ENCODE results near the gene SLC9A7.

The SLC9A7 gene

DNA sequence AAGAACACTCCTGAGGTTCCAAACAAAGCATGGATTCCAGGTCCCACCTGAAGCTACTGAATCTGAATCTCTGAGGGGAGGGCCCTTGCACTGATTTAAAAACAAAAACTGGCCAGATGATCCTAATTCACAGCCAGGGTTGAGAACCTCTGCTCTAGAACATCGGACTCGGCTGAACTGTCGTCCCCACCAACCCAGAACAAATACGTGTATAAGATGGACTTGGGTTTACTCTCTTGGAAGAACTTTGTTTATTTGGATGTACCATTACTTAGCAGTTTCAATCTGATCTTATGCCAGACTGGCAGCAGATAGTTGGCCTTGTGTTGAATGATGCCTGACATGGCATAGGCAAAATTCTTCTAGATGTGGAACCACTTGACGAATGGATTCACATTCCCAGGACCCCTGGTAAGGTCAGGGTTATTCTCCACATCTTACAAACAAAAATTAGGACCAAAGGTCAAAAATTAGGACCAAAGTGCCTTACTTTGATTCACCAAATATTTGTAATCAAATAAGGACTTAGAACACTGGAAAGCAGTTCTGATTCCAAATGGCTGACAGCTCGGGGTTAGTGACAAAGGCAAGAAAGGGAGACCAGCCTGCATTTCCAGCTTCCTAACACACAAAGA, 156.3 kb downstream of the SLC9A7 start:
- no peak for DNase-seq (ENCODE audit: low read depth)

GRCh38 chrX:46601283-46601682, 157.6 kb downstream of the SLC9A7 start:
- DNase-seq (ENCODE audit: low read depth), result no peak

GRCh38 chrX:46599051-46599560, 159.8 kb downstream of the SLC9A7 start:
- no peak for DNase-seq (ENCODE audit: low read depth)

GRCh38 chrX:46597771-46598170, 161.1 kb downstream of the SLC9A7 start:
- DNase-seq (ENCODE audit: low read depth), result no peak

GRCh38 chrX:46597208-46597607, 161.7 kb downstream of the SLC9A7 start:
- no peak for DNase-seq (ENCODE audit: low read depth)

GRCh38 chrX:46595084-46595483, 163.8 kb downstream of the SLC9A7 start:
- no peak for DNase-seq (ENCODE audit: low read depth)

DNA sequence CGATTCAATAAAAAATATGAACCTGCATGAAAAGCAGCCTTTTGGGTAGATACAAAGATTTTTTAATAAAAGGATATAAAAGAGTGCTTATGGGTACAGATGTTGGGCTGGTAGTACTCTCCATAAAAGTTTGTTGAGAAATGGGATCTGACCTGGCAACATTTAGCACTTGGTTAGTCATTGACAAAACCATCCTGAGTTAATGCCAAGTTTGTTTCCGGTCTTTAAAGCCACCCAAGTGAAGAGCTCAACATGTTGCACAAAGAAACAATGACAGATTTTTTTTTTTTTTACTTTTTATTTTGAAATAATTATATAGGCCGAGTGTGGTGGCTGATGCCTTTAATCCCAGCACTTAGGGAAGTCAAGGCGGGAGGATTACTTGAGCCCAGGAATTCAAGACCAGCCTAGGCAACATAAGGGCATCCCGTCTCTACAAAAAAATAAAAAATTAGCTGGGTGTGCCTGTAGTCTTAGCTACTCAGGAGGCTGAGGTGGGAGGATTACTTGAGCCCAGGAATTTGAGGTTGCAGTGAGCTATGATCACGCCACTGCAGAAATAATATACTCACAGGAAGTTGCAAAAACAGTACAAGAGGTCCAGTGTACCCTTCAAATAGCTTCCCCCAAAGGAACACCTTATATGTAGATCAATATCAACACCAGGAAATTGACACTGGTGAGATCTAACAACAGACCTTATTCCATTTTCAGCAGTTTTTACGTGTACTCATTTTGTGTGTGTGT, 168.8 kb downstream of the SLC9A7 start:
- DNase-seq (ENCODE audit: low read depth), result no peak

DNA sequence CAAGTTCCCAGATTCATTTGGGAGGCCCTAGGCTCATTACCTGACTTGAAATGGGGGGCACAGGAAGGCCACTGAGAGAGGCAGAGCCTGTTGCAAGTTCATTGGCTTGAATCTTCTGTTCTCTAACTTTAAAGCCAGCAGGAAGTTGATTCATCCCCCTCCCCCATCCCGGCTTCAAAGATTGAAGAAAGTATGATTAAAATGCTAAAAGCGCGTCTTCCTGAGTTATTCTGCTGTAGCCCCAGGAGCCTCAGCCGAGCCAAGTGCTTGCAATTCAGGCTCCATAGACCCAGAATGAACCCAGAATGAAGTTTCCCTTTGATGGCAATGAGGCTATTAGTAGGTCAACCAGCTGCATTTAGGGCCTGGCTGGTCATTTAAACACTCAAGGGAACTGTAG, 170.7 kb downstream of the SLC9A7 start:
- DNase-seq (ENCODE audit: low read depth), result no peak

- no peak for DNase-seq (ENCODE audit: low read depth)
Measured at GRCh38 chrX:46587753-46588171, 171.2 kb downstream of the SLC9A7 start.

DNA sequence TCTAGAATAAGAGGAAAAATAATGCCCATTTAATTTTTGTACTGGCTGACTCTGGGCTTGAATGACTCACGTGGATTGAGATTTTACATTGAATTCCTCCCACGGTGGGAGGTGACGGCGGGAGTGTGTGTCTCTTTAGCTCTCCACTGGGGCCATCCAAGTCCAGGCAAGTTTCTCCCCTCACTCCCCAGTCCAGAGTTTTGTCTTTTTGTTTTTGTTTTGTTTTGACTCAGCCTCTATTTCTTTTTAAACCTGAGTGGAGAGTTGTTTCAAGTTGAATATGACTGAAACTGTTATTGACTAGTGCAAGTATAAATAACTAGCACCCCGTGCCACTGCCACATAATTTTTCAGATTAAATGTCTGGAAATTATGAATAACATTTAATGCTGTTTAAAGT, 171.8 kb downstream of the SLC9A7 start:
- no peak for DNase-seq (ENCODE audit: low read depth)

DNA sequence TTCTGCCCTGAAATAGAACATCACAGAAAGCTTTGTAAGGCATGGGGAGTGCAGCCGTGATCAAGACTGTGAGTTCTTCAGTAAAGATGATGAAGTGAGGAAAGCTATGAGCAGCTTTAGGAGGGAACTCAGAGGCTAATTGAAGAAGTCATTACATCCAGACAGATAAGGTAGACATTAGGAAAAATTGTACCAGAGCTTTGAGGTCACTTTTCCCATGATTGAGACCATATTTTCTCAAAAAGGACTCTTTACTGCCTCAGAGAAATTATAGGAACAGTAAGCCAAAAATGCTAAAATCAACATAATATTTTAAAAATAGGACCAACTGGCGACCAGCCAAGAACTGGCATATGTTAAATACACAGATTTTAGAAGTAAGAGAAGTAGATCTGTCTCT, 174.2 kb downstream of the SLC9A7 start:
- DNase-seq (ENCODE audit: low read depth), result no peak

- DNase-seq (ENCODE audit: low read depth), result no peak
Measured at GRCh38 chrX:46582966-46583365, 176.0 kb downstream of the SLC9A7 start.

GRCh38 chrX:46582325-46582724, 176.6 kb downstream of the SLC9A7 start:
- DNase-seq (ENCODE audit: low read depth), result no peak

GRCh38 chrX:46580613-46581012, 178.3 kb downstream of the SLC9A7 start:
- DNase-seq (ENCODE audit: low read depth), result no peak

- no peak for DNase-seq (ENCODE audit: low read depth)
Measured at GRCh38 chrX:46579250-46579649, 179.7 kb downstream of the SLC9A7 start.

GRCh38 chrX:46577221-46578005, 181.5 kb downstream of the SLC9A7 start:
- DNase-seq (ENCODE audit: low read depth), result no peak

- no peak for DNase-seq (ENCODE audit: low read depth)
Measured at GRCh38 chrX:46576458-46576857, 182.5 kb downstream of the SLC9A7 start.

GRCh38 chrX:46575991-46576392, 182.9 kb downstream of the SLC9A7 start:
- no peak for DNase-seq (ENCODE audit: low read depth)

DNA sequence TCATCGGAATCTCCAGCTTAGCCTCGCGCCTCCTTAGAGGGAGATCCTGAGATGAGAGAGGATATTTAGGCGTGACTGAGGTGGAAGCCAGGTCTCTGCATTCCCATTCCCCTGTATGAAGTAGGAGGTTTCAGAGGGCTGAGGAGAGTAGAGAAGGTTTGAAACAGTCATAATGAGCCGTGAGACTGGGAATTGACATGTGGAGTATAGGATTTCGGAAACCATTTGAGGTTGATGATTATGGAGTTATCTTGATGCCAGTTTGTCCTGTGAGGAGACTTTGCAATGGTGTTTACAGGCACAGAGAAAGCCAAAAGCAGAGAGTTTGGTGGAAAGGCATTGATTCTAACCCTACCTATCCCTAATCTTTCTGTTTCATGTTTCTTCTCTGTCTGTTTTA, 183.3 kb downstream of the SLC9A7 start:
- no peak for DNase-seq (ENCODE audit: low read depth)

DNA sequence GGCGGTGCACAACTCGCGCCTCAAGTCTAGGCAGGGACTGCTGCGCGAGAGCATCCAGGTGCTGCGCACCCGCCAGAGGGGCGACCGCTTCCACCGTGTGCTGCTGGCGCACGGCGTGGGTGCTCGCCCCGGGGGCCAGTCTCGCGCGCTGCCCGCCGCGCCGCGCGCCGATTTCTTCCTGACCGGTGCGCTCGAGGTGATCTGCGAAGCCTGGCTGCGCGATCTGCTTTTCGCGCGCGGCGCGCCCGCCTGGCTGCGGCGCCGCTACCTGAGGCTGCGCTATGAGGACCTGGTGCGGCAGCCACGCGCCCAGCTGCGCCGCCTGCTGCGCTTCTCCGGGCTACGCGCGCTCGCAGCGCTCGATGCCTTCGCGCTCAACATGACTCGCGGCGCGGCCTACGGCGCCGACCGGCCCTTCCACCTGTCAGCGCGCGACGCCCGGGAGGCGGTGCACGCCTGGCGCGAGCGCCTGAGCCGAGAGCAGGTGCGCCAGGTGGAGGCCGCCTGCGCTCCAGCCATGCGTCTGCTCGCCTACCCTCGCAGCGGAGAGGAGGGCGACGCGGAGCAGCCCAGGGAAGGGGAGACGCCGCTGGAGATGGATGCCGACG, 184.0 kb downstream of the SLC9A7 start:
- peak; percentile 31 for DNase-seq (ENCODE audit: low read depth)

GRCh38 chrX:46573892-46574773, 184.8 kb downstream of the SLC9A7 start:
- peak; percentile 40 for DNase-seq (ENCODE audit: low read depth)

Data from activated T-cell treated with anti-CD3 and anti-CD28 coated beads for 48 hours (primary cell).